K562 (cell line): ENCODE measurements around the gene GRB2. TPM values are rescaled to one million over a fixed set of nuclear protein-coding genes. Genes with fewer than 3 reads are reported as not detected.

Source experiments
- CTBP1 ChIP-seq: fragments of 450-650 bp; IDR thresholded peaks from 2 replicates; pipeline ENCODE4 v1.6.1; 2016; ENCODE audit warnings: borderline replicate concordance
- ELF4 ChIP-seq: fragments of 450-650 bp; formaldehyde crosslinking; IDR thresholded peaks from 2 replicates; pipeline ENCODE4 v1.4.0; 2022; ENCODE audit warnings: missing genetic modification characterization
- FOXK2 ChIP-seq, 2 experiments: fragments of 450-650 bp; IDR thresholded peaks in 1 of 2; conservative IDR thresholded peaks in 1 of 2; 2 replicates each; pipeline ENCODE4 v1.6.1; 2016; ENCODE audit warnings: low read depth in 2 of 2, mild to moderate bottlenecking in 1 of 2
- NCOA4 ChIP-seq: fragments of 450-650 bp; IDR thresholded peaks from 2 replicates; pipeline ENCODE4 v1.6.1; 2018; ENCODE audit warnings: mild to moderate bottlenecking; ENCODE audit not compliant: partially characterized antibody
- RB1 ChIP-seq: fragments of 450-650 bp; IDR thresholded peaks from 2 replicates; pipeline ENCODE4 v1.6.1; 2017; ENCODE audit warnings: low read depth, mild to moderate bottlenecking
- SMC3 ChIP-seq: conservative IDR thresholded peaks from 2 replicates; pipeline ENCODE4 v1.6.1; 2011; ENCODE audit warnings: low read depth, low read length, improper control_type of control experiment; ENCODE audit not compliant: insufficient read depth
- SOX6 ChIP-seq: fragments of 450-650 bp; IDR thresholded peaks from 2 replicates; pipeline ENCODE4 v1.6.1; 2014; ENCODE audit warnings: mild to moderate bottlenecking
- SP2 ChIP-seq: IDR thresholded peaks from 2 replicates; pipeline ENCODE4 v1.6.1; 2011; ENCODE audit warnings: mild to moderate bottlenecking, low read depth, low read length, moderate library complexity; ENCODE audit not compliant: poor library complexity, severe bottlenecking; ENCODE audit errors: extremely low read depth
- SRF ChIP-seq, 2 experiments: fragments of 250-450, 450-650 bp in 1 of 2; sonication (Bioruptor Pico) in 1 of 2; sonication (generic) in 1 of 2; formaldehyde crosslinking; IDR thresholded peaks; 2 replicates each; pipeline versions ENCODE4 v1.5.0 to v1.5.1; 2020 to 2022; ENCODE audit warnings: mild to moderate bottlenecking in 1 of 2, missing genetic modification reagents in 1 of 2
- XRCC3 ChIP-seq: fragments of 450-650 bp; IDR thresholded peaks from 2 replicates; pipeline ENCODE4 v1.6.1; 2017; ENCODE audit warnings: mild to moderate bottlenecking, moderate library complexity
- ZC3H8 ChIP-seq: fragments of 450-650 bp; IDR thresholded peaks from 2 replicates; pipeline ENCODE4 v1.6.1; 2017
- ZNF263 ChIP-seq: sonication (generic); formaldehyde crosslinking; IDR thresholded peaks from 2 replicates; pipeline ENCODE4 v1.8.0; 2022; ENCODE audit warnings: mild to moderate bottlenecking, missing genetic modification reagents, borderline replicate concordance
- polyA plus RNA-seq, 8 experiments: library from polyadenylated mRNA; depleted of rRNA in 4 of 8; stranded (reverse) in 5 of 8; unstranded in 3 of 8; fragments of >200 nt; fragmentation: Nextera tagmentation in 2 of 8; fragmentation: Illumina TruSeq in 1 of 8; extraction: Ambion mirVana in 2 of 8; extraction: Trizol in 1 of 8; gene quantifications; 2 replicates each; pipeline versions ENCODE4 v1.2.1 to v1.2.3, GENCODE V29; 2011 to 2014; ENCODE audit warnings: inconsistent platforms in 1 of 8, missing spikeins in 1 of 8
- total RNA-seq, 7 experiments: library from RNA; depleted of rRNA in 6 of 7; stranded (reverse); fragments of >200 nt in 6 of 7; fragmentation: Illumina TruSeq in 2 of 7; extraction: Trizol in 2 of 7; gene quantifications; 2 replicates each; pipeline versions ENCODE4 v1.2.1 to v1.2.3, GENCODE V29; 2011 to 2021; ENCODE audit warnings: low replicate concordance in 1 of 7
- TF ChIP-seq, protein P1 (sequence below), 2 experiments: fragments of 150-350 bp in 1 of 2; IDR thresholded peaks; 2 replicates each; pipeline ENCODE4 v1.6.1; 2012 to 2016; ENCODE audit warnings: low read depth in 2 of 2, low read length in 2 of 2, mild to moderate bottlenecking in 1 of 2, moderate library complexity in 1 of 2
- TF ChIP-seq, protein P2 (sequence below): fragments of 450-650 bp; IDR thresholded peaks from 2 replicates; pipeline ENCODE4 v1.7.0; 2016; ENCODE audit warnings: borderline replicate concordance
- TF ChIP-seq, protein P3 (sequence below): fragments of 450-650 bp; formaldehyde crosslinking; IDR thresholded peaks from 2 replicates; pipeline ENCODE4 v1.4.0; 2022; ENCODE audit warnings: missing genetic modification characterization
- TF ChIP-seq, protein P4 (sequence below), 2 experiments: fragments of 450-650 bp in 1 of 2; IDR thresholded peaks; 2 replicates each; pipeline ENCODE4 v1.6.1; 2011 to 2017; ENCODE audit warnings: low read depth in 2 of 2, antibody characterized with exemption in 1 of 2, borderline replicate concordance in 1 of 2, low read length in 1 of 2, mild to moderate bottlenecking in 1 of 2, mixed read lengths in 1 of 2; ENCODE audit not compliant: control insufficient read depth in 1 of 2

GRB2 gene
- total and polyA plus RNA-seq, 9 of the 15 experiments (the other 6 are each of a cell fraction or from before 2014, with no cell fraction given) = 57.2 to 136 (median 84.8) TPM

DNA sequence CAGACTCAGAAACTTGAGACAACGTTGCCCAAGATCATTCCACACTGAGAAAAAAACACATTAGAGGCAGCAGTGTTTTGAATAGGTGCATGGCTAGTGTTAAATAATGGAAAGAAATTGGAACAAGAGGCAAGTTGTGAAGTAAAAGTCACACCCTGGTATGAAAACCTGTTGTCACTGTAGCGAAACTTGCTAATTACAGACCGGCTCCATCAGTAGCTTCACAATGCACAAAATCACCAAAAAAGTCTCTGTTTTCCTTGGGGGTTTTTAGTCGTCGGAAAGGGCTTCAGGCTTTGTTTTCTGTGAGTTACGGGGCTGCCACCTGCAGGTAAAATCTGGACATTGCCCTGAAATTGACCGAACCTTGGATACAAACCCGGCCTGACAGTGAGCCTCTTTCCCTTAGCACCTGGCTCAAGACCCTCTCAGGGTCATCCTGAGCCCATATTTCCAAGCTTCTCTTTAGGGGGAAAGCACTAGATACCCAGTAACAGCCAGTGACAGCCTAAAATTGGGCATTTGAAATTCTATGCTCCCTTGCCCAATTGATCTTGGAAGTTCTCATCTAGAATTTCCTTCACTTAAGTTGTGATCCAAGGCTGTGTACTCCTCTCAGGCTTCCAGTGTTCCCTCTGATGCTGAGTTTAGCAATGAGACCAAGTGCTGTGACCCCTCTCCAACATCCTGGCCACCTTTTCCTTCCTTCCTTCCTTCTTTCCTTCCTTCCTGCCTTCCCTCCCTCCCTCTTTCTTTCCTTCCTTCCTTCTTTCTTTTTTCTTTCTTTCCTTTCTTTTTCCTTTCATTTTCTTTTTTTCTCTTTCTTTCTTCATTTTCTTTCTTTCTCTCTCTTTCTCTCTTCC lies 7.2 kb upstream of the GRB2 start (continued):
- TF ChIP-seq, protein P1, sequence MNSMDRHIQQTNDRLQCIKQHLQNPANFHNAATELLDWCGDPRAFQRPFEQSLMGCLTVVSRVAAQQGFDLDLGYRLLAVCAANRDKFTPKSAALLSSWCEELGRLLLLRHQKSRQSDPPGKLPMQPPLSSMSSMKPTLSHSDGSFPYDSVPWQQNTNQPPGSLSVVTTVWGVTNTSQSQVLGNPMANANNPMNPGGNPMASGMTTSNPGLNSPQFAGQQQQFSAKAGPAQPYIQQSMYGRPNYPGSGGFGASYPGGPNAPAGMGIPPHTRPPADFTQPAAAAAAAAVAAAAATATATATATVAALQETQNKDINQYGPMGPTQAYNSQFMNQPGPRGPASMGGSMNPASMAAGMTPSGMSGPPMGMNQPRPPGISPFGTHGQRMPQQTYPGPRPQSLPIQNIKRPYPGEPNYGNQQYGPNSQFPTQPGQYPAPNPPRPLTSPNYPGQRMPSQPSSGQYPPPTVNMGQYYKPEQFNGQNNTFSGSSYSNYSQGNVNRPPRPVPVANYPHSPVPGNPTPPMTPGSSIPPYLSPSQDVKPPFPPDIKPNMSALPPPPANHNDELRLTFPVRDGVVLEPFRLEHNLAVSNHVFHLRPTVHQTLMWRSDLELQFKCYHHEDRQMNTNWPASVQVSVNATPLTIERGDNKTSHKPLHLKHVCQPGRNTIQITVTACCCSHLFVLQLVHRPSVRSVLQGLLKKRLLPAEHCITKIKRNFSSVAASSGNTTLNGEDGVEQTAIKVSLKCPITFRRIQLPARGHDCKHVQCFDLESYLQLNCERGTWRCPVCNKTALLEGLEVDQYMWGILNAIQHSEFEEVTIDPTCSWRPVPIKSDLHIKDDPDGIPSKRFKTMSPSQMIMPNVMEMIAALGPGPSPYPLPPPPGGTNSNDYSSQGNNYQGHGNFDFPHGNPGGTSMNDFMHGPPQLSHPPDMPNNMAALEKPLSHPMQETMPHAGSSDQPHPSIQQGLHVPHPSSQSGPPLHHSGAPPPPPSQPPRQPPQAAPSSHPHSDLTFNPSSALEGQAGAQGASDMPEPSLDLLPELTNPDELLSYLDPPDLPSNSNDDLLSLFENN (IDR thresholded peaks at IDR 0.05; ENCODE audit: low read depth in 2 of 2, low read length in 2 of 2) = peak in 1 of 2 experiments; percentile 43; a peak in 1 of 4 replicates
- TF ChIP-seq, protein P2, sequence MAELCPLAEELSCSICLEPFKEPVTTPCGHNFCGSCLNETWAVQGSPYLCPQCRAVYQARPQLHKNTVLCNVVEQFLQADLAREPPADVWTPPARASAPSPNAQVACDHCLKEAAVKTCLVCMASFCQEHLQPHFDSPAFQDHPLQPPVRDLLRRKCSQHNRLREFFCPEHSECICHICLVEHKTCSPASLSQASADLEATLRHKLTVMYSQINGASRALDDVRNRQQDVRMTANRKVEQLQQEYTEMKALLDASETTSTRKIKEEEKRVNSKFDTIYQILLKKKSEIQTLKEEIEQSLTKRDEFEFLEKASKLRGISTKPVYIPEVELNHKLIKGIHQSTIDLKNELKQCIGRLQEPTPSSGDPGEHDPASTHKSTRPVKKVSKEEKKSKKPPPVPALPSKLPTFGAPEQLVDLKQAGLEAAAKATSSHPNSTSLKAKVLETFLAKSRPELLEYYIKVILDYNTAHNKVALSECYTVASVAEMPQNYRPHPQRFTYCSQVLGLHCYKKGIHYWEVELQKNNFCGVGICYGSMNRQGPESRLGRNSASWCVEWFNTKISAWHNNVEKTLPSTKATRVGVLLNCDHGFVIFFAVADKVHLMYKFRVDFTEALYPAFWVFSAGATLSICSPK = peak; percentile 99
- TF ChIP-seq RB1 (peak; percentile 68; the same call in 1 of the 2 replicates), CTBP1 (peak; percentile 51; the same call in 1 of the 2 replicates), XRCC3 (no peak), SMC3 (peak; percentile 87), SP2 (no peak), FOXK2 (conservative IDR thresholded peaks at IDR 0.05 in 1 of 2, IDR thresholded peaks at IDR 0.05 in 1 of 2; ENCODE audit: low read depth in 2 of 2) (peak in 1 of 2 experiments; percentile 24; a peak in 1 of 4 replicates), NCOA4 (peak; percentile 31), SOX6 (peak; percentile 22; the same call in 1 of the 2 replicates), ZC3H8 (no peak), SRF (CRISPR knock-in tag; IDR thresholded peaks at IDR 0.05) (0 out of 4 replicates have a peak, but pooled peaks of 1 of the 2 experiments have one; percentile 12), ZNF263 (CRISPR knock-in tag) (no peak; the same call in 1 of the 2 replicates), ELF4 (CRISPR knock-in tag) (0 out of 2 replicates have a peak, but pooled peaks have one; percentile 11)
- TF ChIP-seq, protein P3, sequence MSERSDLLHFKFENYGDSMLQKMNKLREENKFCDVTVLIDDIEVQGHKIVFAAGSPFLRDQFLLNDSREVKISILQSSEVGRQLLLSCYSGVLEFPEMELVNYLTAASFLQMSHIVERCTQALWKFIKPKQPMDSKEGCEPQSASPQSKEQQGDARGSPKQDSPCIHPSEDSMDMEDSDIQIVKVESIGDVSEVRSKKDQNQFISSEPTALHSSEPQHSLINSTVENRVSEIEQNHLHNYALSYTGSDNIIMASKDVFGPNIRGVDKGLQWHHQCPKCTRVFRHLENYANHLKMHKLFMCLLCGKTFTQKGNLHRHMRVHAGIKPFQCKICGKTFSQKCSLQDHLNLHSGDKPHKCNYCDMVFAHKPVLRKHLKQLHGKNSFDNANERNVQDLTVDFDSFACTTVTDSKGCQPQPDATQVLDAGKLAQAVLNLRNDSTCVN = 0 out of 2 replicates have a peak, but pooled peaks have one; percentile 39
- TF ChIP-seq, protein P4, sequence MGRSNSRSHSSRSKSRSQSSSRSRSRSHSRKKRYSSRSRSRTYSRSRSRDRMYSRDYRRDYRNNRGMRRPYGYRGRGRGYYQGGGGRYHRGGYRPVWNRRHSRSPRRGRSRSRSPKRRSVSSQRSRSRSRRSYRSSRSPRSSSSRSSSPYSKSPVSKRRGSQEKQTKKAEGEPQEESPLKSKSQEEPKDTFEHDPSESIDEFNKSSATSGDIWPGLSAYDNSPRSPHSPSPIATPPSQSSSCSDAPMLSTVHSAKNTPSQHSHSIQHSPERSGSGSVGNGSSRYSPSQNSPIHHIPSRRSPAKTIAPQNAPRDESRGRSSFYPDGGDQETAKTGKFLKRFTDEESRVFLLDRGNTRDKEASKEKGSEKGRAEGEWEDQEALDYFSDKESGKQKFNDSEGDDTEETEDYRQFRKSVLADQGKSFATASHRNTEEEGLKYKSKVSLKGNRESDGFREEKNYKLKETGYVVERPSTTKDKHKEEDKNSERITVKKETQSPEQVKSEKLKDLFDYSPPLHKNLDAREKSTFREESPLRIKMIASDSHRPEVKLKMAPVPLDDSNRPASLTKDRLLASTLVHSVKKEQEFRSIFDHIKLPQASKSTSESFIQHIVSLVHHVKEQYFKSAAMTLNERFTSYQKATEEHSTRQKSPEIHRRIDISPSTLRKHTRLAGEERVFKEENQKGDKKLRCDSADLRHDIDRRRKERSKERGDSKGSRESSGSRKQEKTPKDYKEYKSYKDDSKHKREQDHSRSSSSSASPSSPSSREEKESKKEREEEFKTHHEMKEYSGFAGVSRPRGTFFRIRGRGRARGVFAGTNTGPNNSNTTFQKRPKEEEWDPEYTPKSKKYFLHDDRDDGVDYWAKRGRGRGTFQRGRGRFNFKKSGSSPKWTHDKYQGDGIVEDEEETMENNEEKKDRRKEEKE (IDR thresholded peaks at IDR 0.05; ENCODE audit: borderline replicate concordance in 1 of 2, control insufficient read depth in 1 of 2, low read depth in 2 of 2, low read length in 1 of 2) = no peak
